Upper lobe of right lung (tissue), 1 donor: ENCODE data around the gene KBTBD12. TPM values are rescaled to one million over a fixed set of nuclear protein-coding genes. Genes with fewer than 3 reads are reported as not detected.

Source experiments
- ATAC-seq: fragments of 200-7000 bp; cut with Tn5 transposase; one replicate; pipeline ENCODE4 v1.9.1; 2020; ENCODE audit warnings: mild to moderate bottlenecking, moderate library complexity
- DNase-seq: peaks from one replicate; pipeline ENCODE4 v3.0.0-alpha.2; 2020
- H3K27ac ChIP-seq: fragments of 200-600 bp; one replicate; pipeline ENCODE4 v1.8.0; 2022
- H3K27me3 ChIP-seq: fragments of 200-600 bp; one replicate; pipeline ENCODE4 v1.8.0; 2022; ENCODE audit warnings: mild to moderate bottlenecking
- H3K36me3 ChIP-seq: fragments of 200-600 bp; one replicate; pipeline ENCODE4 v1.8.0; 2022
- H3K4me1 ChIP-seq: fragments of 200-600 bp; one replicate; pipeline ENCODE4 v1.8.0; 2022
- H3K4me3 ChIP-seq: fragments of 200-600 bp; one replicate; pipeline ENCODE4 v1.8.0; 2022; ENCODE audit warnings: mild to moderate bottlenecking
- H3K9me3 ChIP-seq: fragments of 200-600 bp; one replicate; pipeline ENCODE4 v1.8.0; 2022
- intact Hi-C: fragments of 100-400 bp; cut with DNase I; formaldehyde crosslinking; loops from one replicate; pipeline ENCODE4 v1.11.0; 2022
- total RNA-seq: library from RNA; stranded (reverse); fragmentation: NEBNext Ultra II Directional; extraction: Animal tissue kit (Norgen Biotek cat#: 25700); gene quantifications from one replicate; pipeline ENCODE4 v1.2.1, GENCODE V29; 2021
- TF ChIP-seq, protein P1 (sequence below): fragments of 200-600 bp; IDR thresholded peaks from one replicate; pipeline ENCODE4 v1.8.0; 2022; ENCODE audit warnings: antibody characterized with exemption
- donor health status: DM: no; HTN: yes; CAD: no; lungs with severe emphysema.

Gene KBTBD12
- total RNA-seq, 1 donor from 2014 or later, result 1.3 TPM

DNA sequence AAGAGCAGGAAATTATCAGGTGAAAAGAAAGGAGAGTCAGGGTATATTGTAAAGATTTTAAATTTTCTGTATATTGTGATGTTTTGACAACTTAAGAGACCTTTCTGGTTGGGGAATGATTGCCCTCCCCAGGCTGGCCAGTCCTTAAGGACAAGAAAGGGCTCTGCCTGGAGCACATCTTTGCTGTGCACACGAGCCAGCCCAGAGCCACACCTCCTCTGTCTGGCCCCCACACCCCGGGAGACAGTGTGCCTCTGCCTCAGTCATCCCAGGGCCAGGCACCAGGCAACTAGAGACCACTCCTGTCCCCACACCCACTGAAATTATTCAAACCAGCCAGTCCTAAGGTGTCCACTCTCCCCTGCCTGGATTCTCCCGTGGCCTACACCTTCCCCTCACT is 67.1 kb downstream of the KBTBD12 start:
- Histone ChIP-seq H3K4me1 (no peaks in the 10 kb centered on the region), H3K27me3 (no peaks in the 10 kb centered on the region), H3K9me3 (no peaks in the 10 kb centered on the region), H3K4me3 (no peak overlapping the region), H3K36me3 (no peaks in the 10 kb centered on the region), H3K27ac (no peak overlapping the region)
- intact Hi-C loops, result no loop called here
- TF ChIP-seq, protein P1, sequence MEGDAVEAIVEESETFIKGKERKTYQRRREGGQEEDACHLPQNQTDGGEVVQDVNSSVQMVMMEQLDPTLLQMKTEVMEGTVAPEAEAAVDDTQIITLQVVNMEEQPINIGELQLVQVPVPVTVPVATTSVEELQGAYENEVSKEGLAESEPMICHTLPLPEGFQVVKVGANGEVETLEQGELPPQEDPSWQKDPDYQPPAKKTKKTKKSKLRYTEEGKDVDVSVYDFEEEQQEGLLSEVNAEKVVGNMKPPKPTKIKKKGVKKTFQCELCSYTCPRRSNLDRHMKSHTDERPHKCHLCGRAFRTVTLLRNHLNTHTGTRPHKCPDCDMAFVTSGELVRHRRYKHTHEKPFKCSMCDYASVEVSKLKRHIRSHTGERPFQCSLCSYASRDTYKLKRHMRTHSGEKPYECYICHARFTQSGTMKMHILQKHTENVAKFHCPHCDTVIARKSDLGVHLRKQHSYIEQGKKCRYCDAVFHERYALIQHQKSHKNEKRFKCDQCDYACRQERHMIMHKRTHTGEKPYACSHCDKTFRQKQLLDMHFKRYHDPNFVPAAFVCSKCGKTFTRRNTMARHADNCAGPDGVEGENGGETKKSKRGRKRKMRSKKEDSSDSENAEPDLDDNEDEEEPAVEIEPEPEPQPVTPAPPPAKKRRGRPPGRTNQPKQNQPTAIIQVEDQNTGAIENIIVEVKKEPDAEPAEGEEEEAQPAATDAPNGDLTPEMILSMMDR, result no peak
- DNase-seq (no peak), ATAC-seq (peak; percentile 17)

DNA sequence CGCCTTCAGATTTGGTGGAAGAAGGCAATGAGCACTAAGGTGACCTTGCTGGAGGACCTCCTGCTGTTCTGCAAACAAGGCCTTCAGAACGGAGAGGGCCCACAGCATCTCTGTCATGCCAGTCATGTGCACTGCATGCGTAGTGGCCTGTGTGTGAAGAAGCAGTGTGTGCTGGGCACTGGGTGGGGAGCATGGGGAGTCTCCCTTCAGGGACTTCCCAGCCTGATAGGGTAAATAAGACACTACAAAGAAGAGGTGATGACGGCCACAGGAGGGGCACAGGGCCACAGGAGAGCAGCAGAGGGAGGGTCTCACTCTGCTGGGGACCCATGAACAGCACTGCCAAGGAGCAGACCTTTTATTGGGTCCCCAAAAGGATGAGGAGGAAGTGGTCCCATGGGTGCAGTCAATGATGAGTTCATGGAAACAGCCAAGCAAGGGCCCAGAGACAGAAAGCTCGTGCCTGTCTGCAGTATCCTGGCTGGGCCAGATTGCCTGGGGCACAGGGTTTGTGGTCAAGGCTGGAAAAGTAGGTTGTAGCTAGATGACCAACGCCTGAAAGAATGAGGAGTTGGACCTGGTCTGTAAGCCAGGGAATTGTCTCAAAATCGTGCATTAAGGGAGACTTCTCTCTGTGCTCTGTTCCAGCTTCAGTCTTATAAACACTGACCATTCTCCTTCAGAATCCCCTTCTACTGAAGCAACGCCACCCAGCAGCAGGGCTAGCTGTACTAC is 69.4 kb downstream of the KBTBD12 start:
- Histone ChIP-seq H3K9me3 (no peaks in the 10 kb centered on the region), H3K36me3 (no peaks in the 10 kb centered on the region), H3K4me3 (no peak overlapping the region), H3K4me1 (no peaks in the 10 kb centered on the region), H3K27ac (no peak overlapping the region), H3K27me3 (no peaks in the 10 kb centered on the region)
- TF ChIP-seq, protein P1, result no peak
- intact Hi-C loops, result no loop called here
- DNase-seq (no peak), ATAC-seq (no peak)

DNA sequence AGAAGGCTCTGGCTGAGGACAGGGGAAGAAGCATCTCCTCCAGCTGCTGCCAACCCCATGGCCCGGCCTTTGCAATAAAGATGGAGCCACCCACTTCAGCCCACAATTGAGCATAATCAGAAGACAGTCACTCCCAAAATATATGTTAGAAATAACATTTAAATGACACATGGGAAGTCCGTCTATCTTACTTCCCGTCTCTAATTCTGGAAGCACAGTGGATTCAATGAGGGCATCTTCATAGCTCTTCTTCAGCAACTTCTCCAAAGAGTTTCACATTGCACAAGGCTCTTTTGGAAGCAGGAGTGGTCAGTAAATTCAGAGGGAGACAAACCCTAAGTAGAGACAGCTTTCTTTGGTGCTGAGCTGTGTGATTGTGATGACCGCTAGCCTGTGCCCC is 70.2 kb downstream of the KBTBD12 start:
- intact Hi-C loops, result no loop called here
- no peak for DNase-seq
- no peak overlapping the region for H3K4me3 ChIP-seq

DNA sequence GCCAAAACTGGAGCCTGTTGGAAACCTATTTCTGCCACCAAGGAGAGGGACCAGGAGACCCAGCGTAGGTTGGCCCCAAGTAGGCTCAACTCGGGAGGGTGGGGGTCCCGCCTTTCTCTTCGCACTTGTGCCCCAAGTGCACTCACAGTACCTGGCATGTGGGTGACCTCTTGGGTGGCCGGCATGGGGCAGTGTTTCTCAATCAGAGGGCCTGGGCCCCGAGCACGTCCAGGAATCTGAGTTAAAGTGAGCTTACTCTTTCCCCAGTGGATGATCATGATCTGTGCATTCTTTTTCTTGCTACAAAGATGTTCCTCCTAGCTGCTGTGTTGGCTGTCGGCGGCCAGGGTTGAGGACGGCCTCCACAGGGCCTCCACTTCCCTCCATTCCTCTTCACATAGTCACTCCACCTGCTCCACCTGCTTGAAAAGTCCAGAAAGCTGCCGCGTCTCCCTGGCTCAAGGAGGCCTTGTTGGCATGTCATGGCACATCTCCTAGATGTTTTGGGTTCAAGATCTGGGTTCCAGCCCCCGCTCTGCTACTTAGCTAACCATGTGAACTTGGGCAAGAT is 70.7 kb downstream of the KBTBD12 start:
- Histone ChIP-seq H3K4me3 (no peak overlapping the region), H3K9me3 (no peaks in the 10 kb centered on the region), H3K27me3 (no peaks in the 10 kb centered on the region), H3K27ac (no peak overlapping the region), H3K36me3 (no peaks in the 10 kb centered on the region), H3K4me1 (no peaks in the 10 kb centered on the region)
- TF ChIP-seq, protein P1, result no peak
- ATAC-seq (no peak), DNase-seq (no peak)
- intact Hi-C loops, result no loop called here

More for the DNA sequence above, 70.2 kb downstream of the KBTBD12 start:
- no peak for ATAC-seq
- TF ChIP-seq, protein P1, result no peak
- Histone ChIP-seq H3K36me3 (no peaks in the 10 kb centered on the region), H3K27ac (no peak overlapping the region), H3K4me1 (no peaks in the 10 kb centered on the region), H3K27me3 (no peaks in the 10 kb centered on the region), H3K9me3 (no peaks in the 10 kb centered on the region)

DNA sequence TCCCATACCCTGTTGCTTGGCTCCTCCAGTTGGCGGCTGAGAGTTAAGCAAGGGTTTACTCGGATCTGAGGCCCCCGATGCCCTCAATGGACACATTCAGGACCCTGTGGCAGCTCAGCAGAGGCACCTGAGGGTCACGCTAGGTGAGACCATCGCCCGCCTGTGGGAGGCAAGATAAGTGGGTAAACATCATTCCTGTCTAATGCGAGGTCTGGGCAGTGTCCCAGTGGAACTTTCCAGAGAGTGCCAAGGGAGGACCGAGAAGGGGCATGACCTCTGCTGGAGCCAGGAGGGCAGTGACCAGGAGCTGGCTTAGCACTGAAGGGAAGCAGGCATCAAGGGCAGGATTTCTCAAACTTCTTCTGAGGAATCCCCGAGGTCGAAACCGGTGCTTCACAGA is 71.8 kb downstream of the KBTBD12 start:
- Histone ChIP-seq H3K36me3 (no peaks in the 10 kb centered on the region), H3K27ac (no peak overlapping the region), H3K4me3 (no peak overlapping the region), H3K4me1 (no peaks in the 10 kb centered on the region), H3K27me3 (no peaks in the 10 kb centered on the region), H3K9me3 (no peaks in the 10 kb centered on the region)
- intact Hi-C loops, result no loop called here
- TF ChIP-seq, protein P1, result no peak
- ATAC-seq, result no peak
- DNase-seq, result no peak
